SK-N-SH treated with all-trans-retinoic acid at 6 μM for 48 hours (cell line): ENCODE data around the gene MGMT.

Source experiments
- ATAC-seq: fragments of 200-7000 bp; cut with Tn5 transposase; 3 replicates; pipeline ENCODE4 v1.9.1; 2020; ENCODE audit warnings: mild to moderate bottlenecking, moderate library complexity
- CSDC2 ChIP-seq: fragments of 250-450 bp; sonication (Bioruptor Pico); IDR thresholded peaks from 2 replicates; pipeline ENCODE4 v1.5.0; 2020; ENCODE audit warnings: mild to moderate bottlenecking, moderate library complexity
- ESRRG ChIP-seq: fragments of 250-450 bp; sonication (Bioruptor Pico); IDR thresholded peaks from 2 replicates; pipeline ENCODE4 v1.6.1; 2021; ENCODE audit warnings: mild to moderate bottlenecking
- GLIS3 ChIP-seq: fragments of 250-450 bp; sonication (Bioruptor Pico); IDR thresholded peaks from 2 replicates; pipeline ENCODE4 v1.5.0; 2020; ENCODE audit warnings: mild to moderate bottlenecking, moderate library complexity
- ISL1 ChIP-seq: fragments of 250-450 bp; sonication (Bioruptor Pico); IDR thresholded peaks from 2 replicates; pipeline ENCODE4 v2.1.2; 2022; ENCODE audit warnings: mild to moderate bottlenecking, moderate library complexity
- OSR1 ChIP-seq: fragments of 250-450 bp; sonication (Bioruptor Pico); IDR thresholded peaks from 2 replicates; pipeline ENCODE4 v1.8.0; 2022; ENCODE audit warnings: moderate library complexity, mild to moderate bottlenecking, inconsistent platforms
- RARB ChIP-seq: fragments of 250-450 bp; sonication (Bioruptor Pico); IDR thresholded peaks from 2 replicates; pipeline ENCODE4 v1.8.0; 2021; ENCODE audit warnings: mild to moderate bottlenecking, moderate library complexity
- SNAI2 ChIP-seq: fragments of 250-450 bp; sonication (Bioruptor Pico); IDR thresholded peaks from 2 replicates; pipeline ENCODE4 v1.5.0; 2020; ENCODE audit warnings: mild to moderate bottlenecking, moderate library complexity
- TCF4 ChIP-seq: fragments of 250-450 bp; sonication (Bioruptor Pico); IDR thresholded peaks from 2 replicates; pipeline ENCODE4 v1.8.0; 2021; ENCODE audit warnings: mild to moderate bottlenecking, moderate library complexity, borderline replicate concordance
- TOX ChIP-seq: fragments of 250-450 bp; sonication (Bioruptor Pico); IDR thresholded peaks from 2 replicates; pipeline ENCODE4 v1.8.0; 2021; ENCODE audit warnings: mild to moderate bottlenecking, moderate library complexity, borderline replicate concordance
- ZC3H10 ChIP-seq: fragments of 250-450 bp; sonication (Bioruptor Pico); IDR thresholded peaks from 2 replicates; pipeline ENCODE4 v1.5.1; 2021; ENCODE audit warnings: mild to moderate bottlenecking, moderate library complexity
- ZFP3 ChIP-seq: fragments of 250-450 bp; sonication (Bioruptor Pico); IDR thresholded peaks from 2 replicates; pipeline ENCODE4 v1.5.0; 2020; ENCODE audit warnings: mild to moderate bottlenecking, moderate library complexity
- ZFP30 ChIP-seq: fragments of 450-650 bp; formaldehyde crosslinking; IDR thresholded peaks from 2 replicates; pipeline ENCODE4 v1.5.0; 2022; ENCODE audit warnings: mild to moderate bottlenecking, moderate library complexity
- ZNF565 ChIP-seq: fragments of 450-650 bp; formaldehyde crosslinking; conservative IDR thresholded peaks from 2 replicates; pipeline ENCODE4 v1.5.0; 2020; ENCODE audit warnings: low read depth, mild to moderate bottlenecking, moderate library complexity
- ZNF70 ChIP-seq: fragments of 450-650 bp; formaldehyde crosslinking; IDR thresholded peaks from 2 replicates; pipeline ENCODE4 v1.5.0; 2020; ENCODE audit warnings: mild to moderate bottlenecking, moderate library complexity
- ZNF8 ChIP-seq: fragments of 450-650 bp; formaldehyde crosslinking; IDR thresholded peaks from 2 replicates; pipeline ENCODE4 v1.5.0; 2020; ENCODE audit warnings: mild to moderate bottlenecking, moderate library complexity
- TF ChIP-seq, protein P1 (sequence below): fragments of 250-450 bp; sonication (Bioruptor Pico); IDR thresholded peaks from 2 replicates; pipeline ENCODE4 v1.5.0; 2020; ENCODE audit warnings: mild to moderate bottlenecking, moderate library complexity
- TF ChIP-seq, protein P2 (sequence below): fragments of 250-450 bp; sonication (Bioruptor Pico); IDR thresholded peaks from 2 replicates; pipeline ENCODE4 v1.8.0; 2021; ENCODE audit warnings: low read depth, mild to moderate bottlenecking, moderate library complexity, borderline replicate concordance
- TF ChIP-seq, protein P3 (sequence below): fragments of 250-450 bp; sonication (Bioruptor Pico); IDR thresholded peaks from 2 replicates; pipeline ENCODE4 v1.5.1; 2021; ENCODE audit warnings: mild to moderate bottlenecking, moderate library complexity
- TF ChIP-seq, protein P4 (sequence below): fragments of 250-450 bp; sonication (Bioruptor Pico); IDR thresholded peaks from 2 replicates; pipeline ENCODE4 v1.8.0; 2020; ENCODE audit warnings: mild to moderate bottlenecking, moderate library complexity, borderline replicate concordance
- TF ChIP-seq, protein P5 (sequence below): fragments of 250-450 bp; sonication (Bioruptor Pico); IDR thresholded peaks from 2 replicates; pipeline ENCODE4 v1.5.1; 2020; ENCODE audit warnings: low read depth, mild to moderate bottlenecking, moderate library complexity

Gene MGMT

DNA sequence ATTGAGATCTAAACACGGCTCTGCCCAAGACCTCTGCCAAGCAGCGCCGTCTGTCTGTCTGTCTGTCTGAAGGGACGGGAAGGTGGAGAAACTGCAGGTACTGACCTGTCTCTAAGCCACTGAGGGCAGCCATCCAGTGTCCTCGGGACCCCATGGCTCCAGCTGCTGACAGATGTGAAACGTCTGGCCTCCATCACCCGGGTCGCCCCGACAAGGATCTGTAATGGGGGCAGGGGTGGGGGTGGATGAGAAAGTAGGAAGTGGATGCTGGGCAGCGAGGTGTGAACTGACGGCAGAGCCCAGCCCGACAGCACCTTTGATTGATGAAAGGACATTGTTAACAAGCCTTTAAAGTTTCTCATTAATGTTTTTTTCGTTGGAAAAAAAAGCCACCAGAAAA, 304.0 kb downstream of the MGMT start (continued):
- TF ChIP-seq, protein P1, sequence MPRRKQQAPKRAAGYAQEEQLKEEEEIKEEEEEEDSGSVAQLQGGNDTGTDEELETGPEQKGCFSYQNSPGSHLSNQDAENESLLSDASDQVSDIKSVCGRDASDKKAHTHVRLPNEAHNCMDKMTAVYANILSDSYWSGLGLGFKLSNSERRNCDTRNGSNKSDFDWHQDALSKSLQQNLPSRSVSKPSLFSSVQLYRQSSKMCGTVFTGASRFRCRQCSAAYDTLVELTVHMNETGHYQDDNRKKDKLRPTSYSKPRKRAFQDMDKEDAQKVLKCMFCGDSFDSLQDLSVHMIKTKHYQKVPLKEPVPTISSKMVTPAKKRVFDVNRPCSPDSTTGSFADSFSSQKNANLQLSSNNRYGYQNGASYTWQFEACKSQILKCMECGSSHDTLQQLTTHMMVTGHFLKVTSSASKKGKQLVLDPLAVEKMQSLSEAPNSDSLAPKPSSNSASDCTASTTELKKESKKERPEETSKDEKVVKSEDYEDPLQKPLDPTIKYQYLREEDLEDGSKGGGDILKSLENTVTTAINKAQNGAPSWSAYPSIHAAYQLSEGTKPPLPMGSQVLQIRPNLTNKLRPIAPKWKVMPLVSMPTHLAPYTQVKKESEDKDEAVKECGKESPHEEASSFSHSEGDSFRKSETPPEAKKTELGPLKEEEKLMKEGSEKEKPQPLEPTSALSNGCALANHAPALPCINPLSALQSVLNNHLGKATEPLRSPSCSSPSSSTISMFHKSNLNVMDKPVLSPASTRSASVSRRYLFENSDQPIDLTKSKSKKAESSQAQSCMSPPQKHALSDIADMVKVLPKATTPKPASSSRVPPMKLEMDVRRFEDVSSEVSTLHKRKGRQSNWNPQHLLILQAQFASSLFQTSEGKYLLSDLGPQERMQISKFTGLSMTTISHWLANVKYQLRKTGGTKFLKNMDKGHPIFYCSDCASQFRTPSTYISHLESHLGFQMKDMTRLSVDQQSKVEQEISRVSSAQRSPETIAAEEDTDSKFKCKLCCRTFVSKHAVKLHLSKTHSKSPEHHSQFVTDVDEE (CRISPR knock-in tag) = no peak
- TF ChIP-seq GLIS3 (CRISPR knock-in tag) (no peak), ZC3H10 (no peak), ZNF565 (CRISPR knock-in tag) (no peak), OSR1 (no peak)
- TF ChIP-seq, protein P2, sequence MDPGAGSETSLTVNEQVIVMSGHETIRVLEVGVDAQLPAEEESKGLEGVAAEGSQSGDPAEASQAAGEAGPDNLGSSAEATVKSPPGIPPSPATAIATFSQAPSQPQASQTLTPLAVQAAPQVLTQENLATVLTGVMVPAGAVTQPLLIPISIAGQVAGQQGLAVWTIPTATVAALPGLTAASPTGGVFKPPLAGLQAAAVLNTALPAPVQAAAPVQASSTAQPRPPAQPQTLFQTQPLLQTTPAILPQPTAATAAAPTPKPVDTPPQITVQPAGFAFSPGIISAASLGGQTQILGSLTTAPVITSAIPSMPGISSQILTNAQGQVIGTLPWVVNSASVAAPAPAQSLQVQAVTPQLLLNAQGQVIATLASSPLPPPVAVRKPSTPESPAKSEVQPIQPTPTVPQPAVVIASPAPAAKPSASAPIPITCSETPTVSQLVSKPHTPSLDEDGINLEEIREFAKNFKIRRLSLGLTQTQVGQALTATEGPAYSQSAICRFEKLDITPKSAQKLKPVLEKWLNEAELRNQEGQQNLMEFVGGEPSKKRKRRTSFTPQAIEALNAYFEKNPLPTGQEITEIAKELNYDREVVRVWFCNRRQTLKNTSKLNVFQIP (CRISPR knock-in tag) = no peak
- TF ChIP-seq, all 23 proteins: peak for 0

DNA sequence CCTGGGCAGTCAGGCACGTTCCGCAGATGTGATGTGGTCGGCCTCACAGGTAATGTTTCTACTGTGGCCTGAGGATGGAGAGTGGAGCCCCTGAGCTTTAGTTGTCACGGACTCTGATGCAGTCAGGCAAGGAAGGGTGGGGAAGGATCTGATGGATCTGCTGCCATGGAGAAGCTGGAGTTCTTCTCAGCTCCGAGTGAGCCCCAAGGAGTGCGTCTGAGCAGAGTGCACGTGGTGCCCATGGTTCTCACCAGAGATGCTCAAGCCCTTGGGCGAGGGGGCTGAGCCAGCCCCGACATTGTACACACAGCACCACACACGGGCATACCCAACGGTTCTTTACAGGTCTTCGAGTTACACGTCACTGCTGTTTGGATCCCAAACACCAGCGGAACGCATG, 304.5 kb downstream of the MGMT start:
- no peak for ATAC-seq
- no peak for TF ChIP-seq ZNF565 (CRISPR knock-in tag)
- no peak for TF ChIP-seq GLIS3 (CRISPR knock-in tag)
- TF ChIP-seq, protein P3, sequence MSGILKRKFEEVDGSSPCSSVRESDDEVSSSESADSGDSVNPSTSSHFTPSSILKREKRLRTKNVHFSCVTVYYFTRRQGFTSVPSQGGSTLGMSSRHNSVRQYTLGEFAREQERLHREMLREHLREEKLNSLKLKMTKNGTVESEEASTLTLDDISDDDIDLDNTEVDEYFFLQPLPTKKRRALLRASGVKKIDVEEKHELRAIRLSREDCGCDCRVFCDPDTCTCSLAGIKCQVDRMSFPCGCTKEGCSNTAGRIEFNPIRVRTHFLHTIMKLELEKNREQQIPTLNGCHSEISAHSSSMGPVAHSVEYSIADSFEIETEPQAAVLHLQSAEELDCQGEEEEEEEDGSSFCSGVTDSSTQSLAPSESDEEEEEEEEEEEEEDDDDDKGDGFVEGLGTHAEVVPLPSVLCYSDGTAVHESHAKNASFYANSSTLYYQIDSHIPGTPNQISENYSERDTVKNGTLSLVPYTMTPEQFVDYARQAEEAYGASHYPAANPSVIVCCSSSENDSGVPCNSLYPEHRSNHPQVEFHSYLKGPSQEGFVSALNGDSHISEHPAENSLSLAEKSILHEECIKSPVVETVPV = no peak
- TF ChIP-seq ZFP30 = no peak
- TF ChIP-seq, protein P4, sequence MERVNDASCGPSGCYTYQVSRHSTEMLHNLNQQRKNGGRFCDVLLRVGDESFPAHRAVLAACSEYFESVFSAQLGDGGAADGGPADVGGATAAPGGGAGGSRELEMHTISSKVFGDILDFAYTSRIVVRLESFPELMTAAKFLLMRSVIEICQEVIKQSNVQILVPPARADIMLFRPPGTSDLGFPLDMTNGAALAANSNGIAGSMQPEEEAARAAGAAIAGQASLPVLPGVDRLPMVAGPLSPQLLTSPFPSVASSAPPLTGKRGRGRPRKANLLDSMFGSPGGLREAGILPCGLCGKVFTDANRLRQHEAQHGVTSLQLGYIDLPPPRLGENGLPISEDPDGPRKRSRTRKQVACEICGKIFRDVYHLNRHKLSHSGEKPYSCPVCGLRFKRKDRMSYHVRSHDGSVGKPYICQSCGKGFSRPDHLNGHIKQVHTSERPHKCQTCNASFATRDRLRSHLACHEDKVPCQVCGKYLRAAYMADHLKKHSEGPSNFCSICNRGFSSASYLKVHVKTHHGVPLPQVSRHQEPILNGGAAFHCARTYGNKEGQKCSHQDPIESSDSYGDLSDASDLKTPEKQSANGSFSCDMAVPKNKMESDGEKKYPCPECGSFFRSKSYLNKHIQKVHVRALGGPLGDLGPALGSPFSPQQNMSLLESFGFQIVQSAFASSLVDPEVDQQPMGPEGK (CRISPR knock-in tag) = no peak
- TF ChIP-seq, protein P5, sequence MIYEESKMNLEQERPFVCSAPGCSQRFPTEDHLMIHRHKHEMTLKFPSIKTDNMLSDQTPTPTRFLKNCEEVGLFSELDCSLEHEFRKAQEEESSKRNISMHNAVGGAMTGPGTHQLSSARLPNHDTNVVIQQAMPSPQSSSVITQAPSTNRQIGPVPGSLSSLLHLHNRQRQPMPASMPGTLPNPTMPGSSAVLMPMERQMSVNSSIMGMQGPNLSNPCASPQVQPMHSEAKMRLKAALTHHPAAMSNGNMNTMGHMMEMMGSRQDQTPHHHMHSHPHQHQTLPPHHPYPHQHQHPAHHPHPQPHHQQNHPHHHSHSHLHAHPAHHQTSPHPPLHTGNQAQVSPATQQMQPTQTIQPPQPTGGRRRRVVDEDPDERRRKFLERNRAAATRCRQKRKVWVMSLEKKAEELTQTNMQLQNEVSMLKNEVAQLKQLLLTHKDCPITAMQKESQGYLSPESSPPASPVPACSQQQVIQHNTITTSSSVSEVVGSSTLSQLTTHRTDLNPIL (CRISPR knock-in tag) = no peak
- TF ChIP-seq RARB (CRISPR knock-in tag) = no peak
- TF ChIP-seq TCF4 = no peak
- TF ChIP-seq TOX (CRISPR knock-in tag) = no peak
- TF ChIP-seq ISL1 = no peak
- no peak for TF ChIP-seq CSDC2 (CRISPR knock-in tag)
- TF ChIP-seq, protein P2 (CRISPR knock-in tag) = no peak
- no peak for TF ChIP-seq SNAI2 (CRISPR knock-in tag)
- TF ChIP-seq ZNF70 (CRISPR knock-in tag) = no peak
- no peak for TF ChIP-seq ESRRG (CRISPR knock-in tag)
- TF ChIP-seq ZFP3 (CRISPR knock-in tag) = no peak
- TF ChIP-seq ZNF8 (CRISPR knock-in tag) = no peak
- TF ChIP-seq, protein P1 (CRISPR knock-in tag) = no peak
